GM19025 (cell line): Measurements from ENCODE around the gene SERPINB10.
"Not testable (repeated sequence)": the region's sequence is repeated elsewhere in the genome, so short reads cannot be mapped to it uniquely, and the experiment has no call there.

Experiments used
- ATAC-seq: cut with Tn5 transposase; IDR thresholded peaks from one replicate; pipeline ENCODE4 v1.9.1; 2021; ENCODE audit warnings: mild to moderate bottlenecking, low read depth, moderate library complexity; ENCODE audit not compliant: unreplicated experiment

The SERPINB10 gene

GRCh38 chr18:63940543-63941050, 32.8 kb downstream of the SERPINB10 start:
- not testable (repeated sequence) for ATAC-seq

- ATAC-seq = no peak
Observed at GRCh38 chr18:63947051-63947790, 39.5 kb downstream of the SERPINB10 start.

DNA sequence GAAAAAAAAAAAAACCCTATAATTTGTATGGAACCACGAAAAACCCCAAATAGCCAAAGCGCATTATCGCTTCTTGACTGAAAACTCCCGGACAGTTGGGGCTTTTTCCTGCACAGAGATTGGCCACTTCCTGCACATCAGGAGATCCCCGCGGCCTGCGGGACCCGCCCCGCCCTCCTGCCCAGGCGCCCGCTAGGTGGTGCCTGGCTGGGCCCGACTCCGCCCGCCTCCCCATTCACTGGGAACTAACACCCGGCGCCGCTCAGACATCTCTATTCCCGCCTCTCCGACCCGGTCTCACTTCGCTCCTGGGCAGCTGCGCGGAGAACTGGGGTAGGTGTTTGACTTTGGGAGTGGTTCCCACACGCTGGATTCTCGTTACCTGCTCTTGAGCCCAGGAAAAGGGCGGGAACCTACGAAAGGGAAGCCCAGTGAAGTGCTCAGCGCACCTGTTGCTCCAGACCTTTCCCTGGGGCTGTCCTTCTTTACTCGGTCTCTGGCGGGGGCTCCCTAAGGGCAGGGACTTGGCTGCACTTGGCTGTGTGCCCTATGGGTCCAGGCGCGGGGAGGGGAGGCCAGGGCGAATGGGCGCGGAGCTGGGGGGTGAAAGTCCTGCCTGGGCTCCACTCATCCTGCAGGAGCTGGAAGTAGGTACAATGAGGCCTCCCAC, 41.4 kb downstream of the SERPINB10 start, which contains the start of gene HMSD:
Gene HMSD, plus strand, starts transcription at position 234 of the 670 bp plus-strand sequence. CDS start 4,155 bp downstream, outside the sequence.
- peak; percentile 90 for ATAC-seq

DNA sequence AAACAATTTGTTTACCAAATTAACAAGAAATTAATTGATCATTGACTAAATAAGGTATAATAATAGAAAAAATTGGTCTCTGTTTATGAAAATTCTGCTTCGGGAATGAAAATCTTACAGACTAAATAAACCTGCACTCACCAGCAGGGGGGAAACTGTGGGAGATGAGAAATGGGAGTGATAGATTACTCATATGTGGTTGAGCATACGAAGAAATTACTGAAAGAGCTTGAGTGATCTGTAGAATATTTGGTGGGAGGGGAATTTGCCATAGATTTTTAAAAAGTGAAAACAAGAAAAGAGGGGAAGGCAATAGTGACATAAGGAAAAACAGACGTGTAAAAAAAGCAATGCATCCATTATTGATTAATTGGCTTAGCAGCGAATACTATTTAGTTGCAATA, 43.5 kb downstream of the SERPINB10 start:
- peak; percentile 37 for ATAC-seq

DNA sequence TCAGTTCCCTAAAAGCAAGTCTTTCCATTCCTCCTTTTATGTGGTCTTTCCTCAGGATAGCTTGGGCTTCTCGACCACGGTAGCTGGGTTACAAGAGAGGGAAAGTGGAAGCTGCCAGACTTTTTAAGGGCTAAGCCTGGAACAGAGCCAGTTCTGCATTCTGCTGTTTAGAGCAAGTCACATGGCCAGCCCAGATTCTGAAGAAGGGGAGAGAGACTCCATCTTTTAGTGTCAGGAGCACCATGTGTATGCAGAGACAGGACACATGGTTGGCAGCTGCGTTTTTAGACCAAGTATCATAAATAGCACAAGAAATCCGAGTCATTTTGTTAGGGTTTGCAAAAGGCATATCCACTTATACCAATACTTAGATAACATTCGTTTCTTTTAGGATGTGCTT, 46.1 kb downstream of the SERPINB10 start:
- ATAC-seq = no peak

- no peak for ATAC-seq
Observed at GRCh38 chr18:63956755-63957154, 49.0 kb downstream of the SERPINB10 start.

GRCh38 chr18:63960891-63961290, 53.1 kb downstream of the SERPINB10 start:
- ATAC-seq = no peak

- no peak for ATAC-seq
Observed at GRCh38 chr18:63961435-63961980, 53.8 kb downstream of the SERPINB10 start.

- no peak for ATAC-seq
Observed at GRCh38 chr18:63962137-63962536, 54.4 kb downstream of the SERPINB10 start.

- no peak for ATAC-seq
Observed at GRCh38 chr18:63963615-63964256, 56.0 kb downstream of the SERPINB10 start.

DNA sequence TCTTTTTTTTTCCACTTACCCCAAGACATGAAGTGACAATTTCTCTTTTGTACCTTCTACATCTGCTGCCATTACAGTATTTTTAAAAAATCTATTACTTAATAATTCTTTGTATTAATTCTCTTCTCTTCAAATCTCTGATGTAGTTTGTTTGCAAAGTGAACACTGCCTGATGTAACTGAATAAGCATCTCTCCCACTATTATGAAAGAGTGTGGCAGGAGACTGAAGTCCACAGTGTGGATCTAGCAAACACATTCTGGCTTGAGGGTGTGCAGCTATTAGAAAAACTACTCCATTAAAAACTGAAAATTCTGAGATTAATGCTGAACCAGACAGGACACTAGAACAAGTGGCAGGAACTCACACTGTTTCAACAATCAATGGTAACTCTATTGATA, 57.1 kb downstream of the SERPINB10 start:
- no peak for ATAC-seq

DNA sequence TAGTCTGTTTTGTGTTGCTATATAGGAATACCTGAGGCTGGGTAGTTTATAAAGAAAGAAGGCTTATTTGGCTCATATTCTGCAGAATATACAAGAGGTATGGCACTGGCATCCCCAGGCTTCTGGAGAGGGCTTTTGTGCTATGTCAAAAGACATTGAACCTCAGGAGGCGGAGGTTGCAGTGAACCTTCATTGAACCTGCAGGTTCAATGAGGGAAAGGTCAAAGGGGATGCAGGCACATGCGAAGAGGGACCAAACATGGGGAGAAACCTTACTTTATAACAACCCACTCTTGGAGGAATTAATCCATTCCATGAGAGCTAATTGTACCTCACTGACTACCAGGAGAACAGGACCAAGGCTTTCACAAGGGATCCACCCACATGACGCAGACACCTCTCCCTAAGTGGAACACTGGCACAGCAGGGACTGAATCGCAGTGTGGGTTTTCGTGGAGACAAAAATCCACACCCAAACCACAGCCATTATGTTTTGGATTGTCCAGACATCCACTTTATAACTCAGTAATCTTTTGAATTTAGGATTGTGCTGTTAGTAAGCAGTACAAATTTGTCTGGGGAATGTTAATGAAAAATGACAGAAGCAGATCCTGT, 58.1 kb downstream of the SERPINB10 start:
- no peak for ATAC-seq

- peak; percentile 94 for ATAC-seq
Observed at GRCh38 chr18:63969942-63970808, 62.4 kb downstream of the SERPINB10 start, which contains the start of gene SERPINB8. Gene SERPINB8, plus strand, starts transcription at chr18:63970081. Its CDS starts 8,228 bp downstream, at chr18:63978309.

GRCh38 chr18:63970809-63971205, 63.0 kb downstream of the SERPINB10 start:
- no peak for ATAC-seq

- ATAC-seq = no peak
Observed at GRCh38 chr18:63971320-63972001, 63.7 kb downstream of the SERPINB10 start.

GRCh38 chr18:63972002-63972376, 64.2 kb downstream of the SERPINB10 start:
- no peak for ATAC-seq

DNA sequence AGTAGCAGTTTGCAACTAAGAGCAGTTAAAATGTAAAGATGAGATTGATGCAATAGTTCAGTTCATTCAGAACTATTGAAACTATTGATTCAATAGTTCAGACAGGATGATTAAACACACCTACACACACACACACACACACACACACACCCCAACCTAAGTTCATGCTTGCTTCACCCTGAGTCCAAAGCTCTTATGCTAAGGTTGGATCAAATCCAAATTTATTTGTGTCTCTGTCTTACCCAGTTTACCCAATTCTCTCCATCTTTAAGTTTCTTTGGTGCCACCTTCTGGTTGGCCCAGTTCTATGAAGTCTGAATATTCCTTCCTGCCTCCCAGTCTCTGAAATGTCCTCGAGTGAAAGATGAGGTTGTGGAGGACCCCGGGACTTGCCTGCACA, 67.2 kb downstream of the SERPINB10 start:
- ATAC-seq = no peak

DNA sequence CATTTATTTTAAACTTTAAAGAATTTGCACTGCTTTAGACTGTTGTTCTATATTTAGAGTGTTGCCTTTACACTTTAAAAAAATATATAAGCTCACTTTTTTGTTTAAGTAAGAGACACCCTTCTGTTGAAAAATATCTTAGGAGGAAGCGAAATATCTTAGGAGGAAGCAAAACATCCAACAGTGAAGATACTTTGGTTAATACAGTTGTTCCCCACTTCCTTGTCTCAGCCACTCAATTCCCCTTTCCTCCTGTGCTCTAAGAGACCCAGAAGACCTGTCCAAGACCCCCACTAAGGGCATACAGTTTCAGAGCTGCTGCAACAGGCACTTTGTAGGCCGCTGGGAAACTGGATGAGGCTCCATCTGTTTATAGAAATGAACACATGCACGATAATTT, 67.9 kb downstream of the SERPINB10 start:
- ATAC-seq = no peak

GRCh38 chr18:63977040-63977439, 69.3 kb downstream of the SERPINB10 start:
- ATAC-seq = no peak
